GM18508 (cell line): ENCODE measurements around the gene ITGA2B.

ENCODE experiments used
- ATAC-seq: cut with Tn5 transposase; IDR thresholded peaks from one replicate; pipeline ENCODE4 v1.9.1; 2021; ENCODE audit warnings: moderate number of reproducible peaks; ENCODE audit not compliant: insufficient read depth, unreplicated experiment

The ITGA2B gene

DNA sequence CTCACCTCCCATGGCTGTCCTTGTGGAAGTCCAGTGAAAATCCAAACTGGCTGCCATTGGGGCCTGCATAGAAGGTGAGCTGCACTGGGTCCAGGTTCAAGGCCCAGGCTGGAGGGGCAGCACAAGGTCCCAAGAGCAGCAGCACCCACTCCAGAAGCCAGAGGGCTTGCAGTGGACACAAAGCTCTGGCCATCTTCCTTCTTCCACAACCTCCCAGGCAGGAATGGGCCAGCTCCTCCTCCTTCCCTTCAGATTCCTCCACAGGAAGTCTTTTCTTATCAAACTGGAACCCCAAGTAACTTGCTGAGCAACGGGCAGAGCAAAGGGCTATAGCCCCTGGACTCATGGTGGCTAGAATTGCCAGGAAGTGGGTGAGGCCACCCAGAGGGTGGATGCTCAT, at the start of gene ITGA2B:
ITGA2B (minus strand) TSS at position 369 of the 400 bp plus-strand sequence; CDS start at position 193, 176 bp downstream.
- ATAC-seq, result no peak

DNA sequence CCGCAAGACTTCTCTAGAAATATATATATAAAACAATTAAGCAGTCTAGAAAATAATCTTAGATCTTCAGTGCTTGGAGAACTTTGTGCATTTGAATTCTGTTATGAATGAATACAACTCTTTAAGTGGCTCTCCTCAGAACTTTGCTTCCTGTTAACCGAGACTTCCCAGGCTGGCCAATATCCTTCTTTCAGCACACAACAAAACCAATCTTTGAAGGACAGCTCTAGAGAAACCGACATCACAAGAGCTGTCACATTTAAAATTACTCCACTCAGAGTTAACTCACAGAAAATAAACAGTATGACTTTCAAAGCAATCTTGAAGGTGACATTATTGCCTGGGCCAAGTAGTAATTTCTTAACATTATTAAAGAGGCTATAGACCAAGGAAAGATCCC, 49.7 kb upstream of the ITGA2B start:
- ATAC-seq, result no peak

- no peak for ATAC-seq
These were observed 49.2 kb upstream of the ITGA2B start for GRCh38 chr17:44438636-44439035.

- no peak for ATAC-seq
These were observed 46.9 kb upstream of the ITGA2B start for GRCh38 chr17:44436336-44436735.

DNA sequence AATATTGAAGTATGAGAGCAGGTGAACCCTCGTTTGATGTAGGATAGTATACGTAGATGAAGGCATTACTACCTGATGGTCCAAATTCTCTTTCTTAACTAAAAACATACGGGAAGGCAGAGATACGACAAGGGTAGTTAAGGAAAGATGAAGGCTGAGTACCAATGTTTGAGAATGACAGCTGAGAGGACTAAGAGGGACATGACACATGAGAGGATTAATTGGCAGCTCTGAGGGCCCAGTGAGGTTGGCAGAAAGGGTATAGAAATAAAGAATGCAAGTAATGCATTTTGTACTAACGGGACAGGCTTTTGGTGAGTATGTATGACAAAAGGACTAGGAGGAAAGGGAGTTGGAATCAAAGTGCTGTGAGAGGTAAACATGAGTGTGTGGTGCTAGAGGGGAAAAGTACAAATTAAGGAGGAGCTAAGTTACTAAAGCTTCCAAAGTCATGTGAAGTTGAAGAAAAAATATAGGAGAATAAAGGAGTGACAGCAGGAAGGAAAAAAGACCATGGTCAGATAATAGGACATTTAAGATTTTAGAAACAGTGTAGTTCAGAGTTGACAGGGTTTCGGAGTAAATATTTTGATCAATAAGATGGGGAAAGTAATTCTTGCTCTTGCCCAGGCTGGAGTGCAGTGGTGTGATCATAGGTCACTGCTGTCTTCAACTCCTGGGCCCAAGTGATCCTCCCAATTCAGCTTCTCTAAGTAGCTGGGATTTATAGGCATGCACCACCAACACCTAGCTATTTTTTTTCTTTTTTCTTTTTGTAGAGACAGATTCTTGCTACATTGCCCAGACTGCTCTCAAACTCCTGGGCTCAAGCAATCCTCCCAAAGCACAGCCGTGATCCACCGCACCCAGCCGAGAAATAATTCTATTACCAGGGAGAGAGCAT, 43.1 kb upstream of the ITGA2B start:
- ATAC-seq, result no peak

DNA sequence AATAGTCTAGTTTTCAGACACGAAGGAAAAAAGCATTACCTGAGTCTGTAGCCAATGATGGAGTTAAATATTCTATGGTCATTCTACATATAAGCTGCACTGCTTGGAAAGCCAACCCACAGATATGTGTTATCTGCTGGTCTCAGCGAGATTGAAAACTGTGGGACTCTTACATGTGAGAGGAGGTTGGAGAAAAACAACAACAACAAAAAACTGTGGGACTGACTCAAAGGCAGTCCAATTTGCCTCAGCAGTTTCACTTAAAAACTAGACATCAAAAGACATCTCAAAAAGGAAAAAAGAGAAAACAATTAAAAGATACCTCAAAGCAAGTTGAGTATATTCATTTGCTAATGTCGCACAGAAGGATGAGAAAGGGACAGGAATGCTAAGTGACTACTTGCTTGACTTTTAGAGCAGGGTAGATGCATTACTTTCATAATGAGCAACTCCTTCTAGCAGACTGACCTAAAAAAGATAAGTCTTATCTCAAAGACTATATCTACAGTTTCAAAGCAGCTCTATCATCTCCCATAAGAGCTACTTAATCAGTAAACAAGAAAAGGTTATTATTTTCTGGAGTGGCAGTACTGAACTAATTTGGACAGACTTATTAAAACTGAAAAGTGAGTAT, 35.5 kb upstream of the ITGA2B start:
- ATAC-seq, result no peak

DNA sequence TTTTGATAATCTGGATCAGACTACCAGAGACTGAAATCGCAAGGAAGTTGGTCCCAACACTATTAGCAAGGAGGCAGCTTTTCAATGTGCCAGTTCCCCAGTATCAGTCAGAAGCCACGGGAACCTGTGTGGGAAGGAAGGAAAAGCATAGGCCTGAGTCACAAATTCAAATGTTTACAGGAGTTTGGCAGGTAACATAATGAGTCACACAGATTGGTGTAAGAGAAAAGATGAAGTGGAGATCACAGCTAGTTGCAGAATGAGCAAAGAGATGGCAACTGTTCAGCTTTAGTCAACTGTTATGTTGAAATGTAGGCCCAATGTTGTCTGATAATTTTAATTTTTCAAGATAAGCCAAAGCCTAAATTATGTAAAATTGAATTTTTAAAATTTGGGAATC, 28.1 kb upstream of the ITGA2B start:
- no peak for ATAC-seq

- ATAC-seq, result no peak
These were observed 27.3 kb upstream of the ITGA2B start for GRCh38 chr17:44416558-44417289.

DNA sequence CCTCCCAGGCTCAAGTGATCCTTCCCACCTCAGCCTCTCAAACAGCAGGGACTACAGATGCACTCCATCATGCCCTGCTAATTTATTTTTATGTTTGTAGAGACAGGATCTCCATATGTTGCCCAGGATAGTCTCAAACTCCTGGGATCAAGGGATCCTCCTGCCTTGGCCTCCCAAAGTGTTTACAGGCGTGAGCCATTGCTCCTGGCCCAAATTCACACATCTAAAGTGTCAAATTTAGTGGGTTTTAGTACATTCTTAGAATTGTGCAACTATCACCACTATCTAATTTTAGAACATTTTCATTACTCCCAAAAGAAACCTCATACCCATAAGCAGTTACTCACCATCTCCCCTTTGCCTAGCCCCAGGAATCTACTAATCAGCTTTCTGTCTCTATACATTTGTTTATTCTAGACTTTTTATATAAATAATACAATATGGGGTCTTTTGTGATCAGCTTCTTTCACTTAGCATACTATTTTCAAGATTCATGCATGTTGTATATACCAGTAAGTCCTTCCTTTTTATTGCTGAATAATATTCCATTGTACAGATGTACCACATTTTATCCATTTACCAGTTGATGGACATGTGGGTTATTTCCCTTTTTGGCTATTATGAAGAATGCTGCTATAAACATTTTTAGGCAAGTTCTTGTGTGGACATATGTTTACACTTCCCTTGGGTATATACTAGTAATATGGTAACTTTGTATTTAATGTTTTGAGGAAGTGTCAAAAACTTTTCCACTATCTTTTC, 25.1 kb upstream of the ITGA2B start:
- no peak for ATAC-seq

GRCh38 chr17:44409309-44410028, 20.0 kb upstream of the ITGA2B start:
- no peak for ATAC-seq

- no peak for ATAC-seq
These were observed 19.3 kb upstream of the ITGA2B start for GRCh38 chr17:44408786-44409185.

DNA sequence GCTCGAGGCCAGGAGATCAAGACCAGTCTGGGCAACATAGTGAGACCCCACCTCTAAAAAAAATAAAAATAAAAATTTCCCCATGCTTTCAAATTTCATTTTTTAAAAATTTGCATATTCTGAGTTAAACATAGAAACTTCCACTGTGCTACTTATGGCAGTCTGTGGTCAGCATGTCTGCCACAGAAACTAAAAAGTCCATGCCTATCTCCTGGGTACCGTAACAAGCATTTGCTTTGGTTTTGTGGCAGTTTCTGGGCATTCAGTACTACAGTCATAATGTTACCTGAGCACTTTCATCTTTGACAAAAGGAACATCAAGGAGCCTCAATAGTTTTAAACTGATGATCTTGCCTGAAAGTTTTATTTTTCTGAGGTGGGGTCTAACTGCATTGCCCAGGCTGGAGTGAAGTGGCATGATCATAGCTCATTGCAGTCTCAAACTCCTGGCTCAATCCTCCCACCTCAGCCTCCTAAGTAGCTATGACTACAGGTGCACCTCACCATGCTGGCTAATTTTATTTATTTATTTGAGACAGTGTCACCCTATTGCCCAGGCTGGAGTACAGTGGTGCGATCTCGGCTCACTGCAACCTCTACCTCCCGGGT, 13.2 kb upstream of the ITGA2B start:
- ATAC-seq, result peak; percentile 65

- no peak for ATAC-seq
These were observed 10.9 kb upstream of the ITGA2B start for GRCh38 chr17:44400226-44400847.

GRCh38 chr17:44398692-44399691, 9.5 kb upstream of the ITGA2B start:
- ATAC-seq, result no peak

DNA sequence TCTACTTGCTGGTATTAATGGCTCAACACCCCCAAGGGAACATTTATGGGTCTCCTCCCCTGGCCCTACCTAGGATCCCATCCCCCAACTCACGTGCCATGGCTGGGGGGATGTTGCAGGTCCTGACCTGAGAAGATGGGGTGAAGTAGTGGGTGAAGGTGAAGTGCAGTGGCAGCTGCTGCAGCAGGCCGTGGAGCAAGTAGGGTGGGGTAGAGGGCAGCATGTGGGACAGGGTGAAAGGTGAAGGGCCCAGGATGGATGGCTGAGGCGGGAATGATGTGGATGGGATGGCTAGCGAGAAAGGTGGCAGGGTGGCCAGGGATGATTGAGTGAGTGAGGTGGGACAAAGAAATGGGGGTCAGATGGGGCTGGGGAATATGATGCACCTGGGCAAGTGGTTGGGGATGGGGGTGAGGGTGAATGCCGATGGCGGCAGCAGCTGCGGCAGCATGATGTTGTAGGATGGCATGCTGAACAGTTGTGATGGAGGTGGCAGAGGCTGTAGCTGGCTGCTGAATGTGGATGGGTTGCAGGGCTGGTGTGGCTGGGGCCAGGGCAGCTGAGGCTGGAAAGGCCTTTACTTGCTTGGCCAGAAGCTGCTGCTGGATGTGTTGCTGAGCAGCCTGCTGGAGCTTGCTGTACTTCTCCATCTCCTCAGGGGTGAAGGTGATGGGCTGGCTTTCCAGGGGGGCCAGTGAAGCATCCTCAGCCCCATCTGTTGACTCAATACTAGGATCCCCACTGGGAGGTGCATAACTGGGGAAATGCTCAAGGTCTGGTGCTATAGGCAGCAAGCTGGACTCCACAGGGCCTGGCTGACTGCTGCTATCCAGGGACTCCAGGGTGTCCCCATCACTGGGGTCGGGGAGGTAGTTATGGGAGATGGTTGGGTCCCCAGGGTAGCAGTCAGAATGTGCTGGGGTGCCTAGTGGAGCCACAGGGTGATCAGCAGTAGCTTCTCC, 8.3 kb upstream of the ITGA2B start:
- no peak for ATAC-seq

DNA sequence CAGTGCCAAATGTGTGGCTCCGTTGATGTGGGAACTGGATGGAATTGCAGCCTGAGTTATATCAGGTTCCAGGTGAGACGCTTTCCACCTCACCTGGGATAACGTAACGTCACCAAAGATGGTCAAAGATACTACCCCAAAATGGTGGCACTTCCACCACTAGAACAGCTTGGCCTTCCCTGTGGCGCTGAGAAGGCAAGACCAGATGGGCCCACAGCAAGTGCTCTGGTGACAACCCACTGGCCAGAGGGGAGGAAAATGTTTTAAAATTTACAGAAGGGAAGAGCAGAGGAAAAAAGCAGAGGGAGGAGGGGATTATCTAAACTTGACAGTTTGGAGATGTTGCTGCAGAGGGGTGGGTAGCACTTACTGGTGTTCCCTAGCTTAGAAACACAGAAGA, 7.5 kb upstream of the ITGA2B start:
- no peak for ATAC-seq

DNA sequence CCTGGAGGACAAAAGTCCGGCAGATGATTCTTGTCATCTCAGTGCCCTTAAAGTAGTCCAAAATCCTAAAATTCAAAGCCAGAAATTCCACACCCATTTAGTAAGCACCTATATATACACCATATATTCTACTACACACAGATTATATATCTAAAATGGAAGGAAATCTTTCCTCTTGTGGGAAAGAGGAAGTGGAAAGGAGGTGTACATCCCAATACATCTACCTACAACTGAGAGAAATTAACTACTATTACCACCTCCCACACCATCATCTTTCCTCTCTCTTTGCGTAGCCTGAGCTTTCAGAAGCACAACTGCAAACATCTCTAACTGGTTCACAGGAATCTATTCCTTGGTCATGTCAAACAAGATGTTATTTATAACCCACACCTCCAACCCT, 5.4 kb upstream of the ITGA2B start:
- ATAC-seq, result no peak
